IPS-NIHi7 (cell line): ENCODE measurements around the gene TRIM65.

Source experiments
- DNase-seq: peaks from one replicate; pipeline ENCODE4 v3.0.0; 2012; ENCODE audit warnings: mixed read lengths; ENCODE audit errors: extremely low spot score

TRIM65 gene

GRCh38 chr17:75917917-75918445 is 21.2 kb upstream of the TRIM65 start:
- DNase-seq: no peak

GRCh38 chr17:75917141-75917916 is 20.6 kb upstream of the TRIM65 start:
- no peak for DNase-seq

DNA sequence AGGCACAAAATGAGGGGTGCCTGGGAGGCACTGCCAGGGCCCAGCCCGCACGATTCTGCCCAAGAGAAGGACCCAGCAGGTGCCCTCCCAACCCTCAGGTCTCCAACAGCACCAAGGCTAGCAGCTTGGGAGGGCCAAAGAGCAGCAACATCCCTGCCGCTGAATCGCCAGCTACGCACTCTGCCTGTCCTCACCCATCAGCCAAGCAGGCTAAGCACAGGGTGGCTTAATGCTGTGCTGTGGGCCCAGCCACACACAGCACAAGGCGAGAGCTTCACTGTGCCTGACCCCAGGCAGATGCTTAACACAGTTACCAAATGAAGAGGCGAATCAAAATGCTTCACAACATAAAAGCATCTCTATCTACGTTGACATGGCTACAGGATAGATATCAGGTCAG is 18.5 kb upstream of the TRIM65 start:
- DNase-seq: no peak

GRCh38 chr17:75914643-75915267 is 18.0 kb upstream of the TRIM65 start:
- DNase-seq: peak; percentile 50

GRCh38 chr17:75913537-75914210 is 16.9 kb upstream of the TRIM65 start:
- no peak for DNase-seq

- peak; percentile 67 for DNase-seq
These were observed 13.9 kb upstream of the TRIM65 start for GRCh38 chr17:75910699-75911098.

DNA sequence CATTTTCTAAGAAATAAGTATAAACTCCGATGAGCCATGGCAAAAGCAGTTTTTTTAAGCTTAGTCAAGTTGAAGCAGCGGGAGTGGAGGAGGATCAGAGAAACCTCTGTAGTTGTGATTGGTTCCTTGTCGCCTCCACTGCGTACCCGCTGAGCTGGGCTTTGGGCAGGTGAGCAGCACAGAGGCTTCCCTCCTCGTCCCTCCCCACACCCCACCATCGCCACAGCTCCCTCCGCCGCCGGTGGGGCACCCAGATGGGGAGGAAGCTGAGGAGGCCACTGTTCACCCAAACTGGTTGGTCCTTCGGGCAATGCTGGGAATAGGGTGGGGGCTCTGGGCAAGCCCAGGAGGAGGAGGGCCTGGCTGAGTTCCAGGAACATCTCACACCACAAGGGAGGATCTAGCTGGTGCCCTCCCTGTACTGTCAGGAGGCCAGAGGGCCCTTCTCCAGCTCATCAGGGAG is 13.1 kb upstream of the TRIM65 start:
- DNase-seq: no peak

- DNase-seq: no peak
These were observed 12.5 kb upstream of the TRIM65 start for GRCh38 chr17:75909051-75909811.

DNA sequence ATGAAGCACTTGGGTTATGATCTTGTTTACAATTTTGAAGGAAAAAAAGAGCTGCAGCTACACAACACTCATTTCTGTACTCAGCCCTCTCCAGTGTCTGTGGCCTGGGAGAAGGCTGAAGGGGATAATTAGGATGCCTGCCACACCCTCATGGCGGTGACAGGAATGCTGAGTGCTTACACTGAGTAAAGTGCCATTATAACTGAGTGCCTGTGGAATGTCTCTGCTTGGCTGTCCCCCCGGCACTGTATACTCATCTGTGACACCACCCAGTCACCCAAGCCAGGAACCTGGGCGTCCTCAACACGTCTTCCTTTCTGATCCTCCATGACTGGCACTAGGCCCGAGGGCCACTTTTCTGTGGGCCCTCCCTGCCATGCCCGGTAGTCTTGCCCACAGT is 11.4 kb upstream of the TRIM65 start:
- no peak for DNase-seq

DNA sequence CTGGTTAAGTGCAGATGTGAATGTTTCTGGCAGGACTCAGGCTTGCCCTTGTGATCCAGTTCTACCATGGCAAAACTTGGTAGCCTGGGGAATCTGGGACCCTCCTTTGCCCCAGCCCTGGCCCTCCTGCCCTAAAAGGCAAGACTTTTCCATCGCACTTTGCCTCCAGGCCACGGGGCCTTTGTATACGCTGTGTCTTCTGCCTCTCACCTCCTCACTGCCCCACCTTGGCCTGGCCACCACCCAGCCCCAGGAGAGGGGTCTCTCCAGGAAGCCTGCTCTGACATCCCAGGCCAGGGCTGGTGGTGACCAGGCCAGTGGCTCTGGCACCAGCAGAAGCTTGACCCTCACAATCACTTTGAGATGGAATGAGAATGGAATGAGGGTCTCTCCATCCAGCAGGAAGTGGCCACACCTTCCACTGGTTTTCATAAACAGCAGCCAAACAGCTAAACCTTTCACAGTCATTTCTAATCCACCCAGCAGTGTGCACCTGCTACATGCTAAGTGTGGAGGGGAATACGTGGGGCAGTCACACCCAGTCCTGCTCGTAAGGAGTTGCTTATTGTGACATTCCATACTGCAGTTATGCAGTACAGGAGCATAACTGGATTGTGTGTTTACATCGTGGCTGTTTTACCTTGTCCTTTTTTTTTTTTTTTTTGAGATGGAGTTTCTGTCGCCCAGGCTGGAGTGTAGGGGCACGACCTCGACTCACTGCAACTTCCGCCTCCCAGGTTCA is 9.6 kb upstream of the TRIM65 start:
- no peak for DNase-seq

DNA sequence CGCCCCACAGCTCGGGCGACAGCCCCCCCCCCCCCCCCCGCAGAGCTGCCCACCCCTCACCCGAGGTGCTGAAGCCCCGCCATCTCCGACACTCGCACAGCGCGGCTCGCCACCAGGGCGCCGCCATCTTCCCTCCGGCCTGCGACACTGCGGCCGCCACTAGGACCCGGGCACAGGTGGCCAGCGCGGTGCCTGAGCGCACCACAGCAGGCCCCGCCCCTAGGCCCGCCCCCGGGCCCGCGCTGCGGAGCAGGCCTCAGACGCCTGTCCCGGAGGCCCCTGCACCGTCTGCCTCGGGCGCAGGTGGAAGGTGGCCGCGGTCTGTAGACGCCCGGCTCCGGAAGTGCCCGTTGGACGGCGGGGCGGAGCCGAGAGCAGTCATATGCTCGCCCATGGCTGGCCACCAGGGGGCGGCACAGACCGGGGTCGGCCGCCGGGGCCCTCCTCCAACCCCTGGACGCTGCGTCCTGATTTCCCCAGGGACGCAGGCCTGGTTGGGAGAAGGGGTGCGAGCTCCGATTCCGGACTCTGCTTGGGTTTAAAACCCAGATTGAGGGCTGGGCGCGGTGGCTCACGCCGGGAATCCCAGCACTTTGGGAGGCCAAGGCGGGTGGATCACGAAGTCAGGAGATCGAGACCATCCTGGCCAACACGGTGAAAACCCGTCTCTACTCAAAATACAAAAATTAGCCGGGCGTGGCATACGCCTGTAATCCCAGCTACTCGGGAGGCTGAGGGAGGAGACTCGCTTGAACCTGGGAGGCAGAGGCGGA is 8.2 kb upstream of the TRIM65 start, which contains the start of gene MRPL38:
TSS of gene MRPL38 (minus strand) at position 136 of the 773 bp plus-strand sequence. CDS start at position 127, 9 bp downstream.
- peak; percentile 99 for DNase-seq

- DNase-seq: no peak
These were observed 5.7 kb upstream of the TRIM65 start for GRCh38 chr17:75902406-75902805.

- no peak for DNase-seq
These were observed 5.0 kb upstream of the TRIM65 start for GRCh38 chr17:75901727-75902126.

GRCh38 chr17:75900691-75901533 is 4.2 kb upstream of the TRIM65 start:
- no peak for DNase-seq

DNA sequence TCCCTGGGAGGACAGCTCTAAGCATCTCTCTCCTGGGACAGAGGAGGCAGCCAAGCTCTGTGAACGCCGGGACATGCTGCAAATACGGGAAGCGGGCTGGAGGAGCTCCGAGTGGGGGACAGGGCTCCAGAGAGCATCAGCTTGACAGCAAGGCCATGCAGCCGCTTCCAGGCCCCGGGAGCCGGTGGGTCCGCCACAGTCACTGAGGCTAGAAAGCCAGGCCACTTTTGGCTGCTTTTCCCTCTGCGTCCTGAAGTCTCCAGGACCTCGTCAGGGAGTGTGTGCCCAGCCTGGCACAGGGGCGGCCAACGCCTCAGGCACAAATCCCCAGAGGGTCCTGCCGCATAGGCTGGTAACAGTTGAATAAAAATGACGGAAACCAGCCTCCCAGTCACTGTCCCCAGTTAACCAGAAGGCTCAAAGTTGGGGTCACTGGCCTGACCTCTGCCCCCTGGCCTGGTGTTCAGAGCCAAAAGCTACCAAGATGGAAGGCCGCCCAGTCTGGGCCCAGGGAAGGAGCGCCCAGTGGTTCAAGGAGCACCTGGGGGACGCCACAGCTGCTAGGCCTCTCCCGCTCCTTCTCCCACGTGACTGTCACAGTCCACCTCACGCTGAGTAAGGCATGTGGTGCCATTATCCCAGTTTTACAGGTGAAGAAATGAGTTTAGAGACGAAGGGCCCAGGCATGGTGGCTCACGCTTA is 3.2 kb upstream of the TRIM65 start:
- DNase-seq: no peak

- no peak for DNase-seq
These were observed 2.6 kb upstream of the TRIM65 start for GRCh38 chr17:75899353-75899752.

- DNase-seq: no peak
These were observed 2.0 kb upstream of the TRIM65 start for GRCh38 chr17:75898791-75899190.

- DNase-seq: no peak
These were observed 1.3 kb upstream of the TRIM65 start for GRCh38 chr17:75898065-75898464.
